ENCODE results near the gene NDUFB10.
A peak's percentile ranks its signal among the peaks of the same experiment; 100 is the strongest.

Gene NDUFB10

DNA sequence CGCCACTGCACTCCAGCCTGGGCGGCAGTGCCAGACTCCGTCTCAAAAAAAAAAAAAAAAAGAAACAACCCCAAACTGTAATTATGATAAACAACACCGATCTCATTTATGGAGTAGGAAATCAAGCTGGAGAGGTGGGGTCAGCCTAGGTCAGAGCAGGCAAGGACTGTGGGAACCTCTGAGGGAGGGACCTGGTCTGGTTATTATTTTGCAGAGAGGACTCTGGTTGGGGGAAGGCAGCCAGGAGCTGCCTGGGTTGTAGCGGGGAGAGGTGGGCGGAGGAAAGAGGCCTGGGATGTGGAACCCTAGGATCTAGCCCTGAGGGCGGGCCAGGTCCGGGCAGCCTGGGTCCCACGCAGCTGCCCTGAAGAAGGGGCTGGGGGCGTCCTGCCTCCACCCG lies 30.2 kb upstream of the NDUFB10 start:
- no peak for TF ChIP-seq TAF1 (IDR thresholded peaks at IDR 0.05; ENCODE audit: borderline replicate concordance, insufficient read depth, low read length)

DNA sequence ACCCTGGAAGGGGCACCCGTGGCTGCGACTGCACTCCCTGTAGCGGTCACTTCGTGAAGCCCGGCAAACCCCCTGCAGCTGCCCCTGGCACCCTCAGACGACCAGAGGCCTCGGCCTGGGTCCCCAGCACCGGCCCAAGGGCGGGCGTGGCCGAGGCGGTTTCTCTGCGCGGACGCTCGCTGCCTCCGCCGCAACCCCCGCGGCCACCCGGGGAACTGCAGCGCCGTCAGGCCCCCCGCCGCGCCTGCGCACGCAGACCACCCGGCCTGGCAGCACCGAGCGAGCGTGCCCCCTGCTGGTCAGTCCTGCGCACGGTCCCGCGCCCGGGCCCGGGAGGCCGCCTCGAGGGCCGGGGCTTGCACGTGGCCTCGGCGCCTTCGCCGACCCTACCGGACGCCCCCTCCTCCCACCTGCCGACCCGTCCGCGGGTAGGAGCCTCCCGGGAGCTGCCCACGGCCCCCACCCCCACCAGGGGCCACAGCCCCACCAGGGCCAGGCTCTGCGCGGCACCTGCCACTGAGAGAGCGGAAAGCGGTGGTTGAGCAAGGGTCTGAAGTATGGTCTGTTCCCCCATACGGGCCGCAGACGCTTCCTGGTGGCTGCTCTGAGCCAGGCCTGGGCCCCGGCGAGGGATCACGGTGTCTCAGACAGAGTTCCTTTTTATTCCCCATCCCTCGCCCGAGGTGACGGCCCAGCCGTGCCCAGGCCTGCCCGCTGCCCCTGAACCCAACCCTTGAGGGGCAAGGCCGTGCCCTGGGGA lies 29.6 kb upstream of the NDUFB10 start:
- TF ChIP-seq FOXP2 (optimal IDR thresholded peaks at IDR 0.05; ENCODE audit: borderline replicate concordance, extremely low read depth, extremely low read length, insufficient read depth): peak; percentile 81
- TF ChIP-seq TAF1 (IDR thresholded peaks at IDR 0.05; ENCODE audit: borderline replicate concordance, insufficient read depth, low read length): no peak

DNA sequence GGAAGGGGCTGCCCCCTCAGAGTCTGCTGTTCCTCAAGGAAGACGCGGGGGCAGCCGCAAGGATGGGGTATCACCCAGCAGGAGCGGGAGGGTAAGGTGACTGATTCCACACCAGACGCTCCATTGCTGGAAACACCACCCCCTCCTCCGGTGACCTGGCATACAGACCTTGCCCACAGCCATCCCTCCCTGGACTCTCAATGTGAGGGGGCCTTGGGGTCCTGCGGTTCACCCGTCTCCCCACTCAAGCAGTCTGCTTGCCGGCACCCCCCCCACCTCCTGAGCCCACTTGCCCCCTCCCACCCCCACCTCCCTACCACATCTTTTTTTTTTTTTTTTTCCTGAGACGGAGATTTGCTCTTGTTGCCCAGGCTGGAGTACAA lies 29.0 kb upstream of the NDUFB10 start:
- TF ChIP-seq FOXP2 (optimal IDR thresholded peaks at IDR 0.05; ENCODE audit: borderline replicate concordance, extremely low read depth, extremely low read length, insufficient read depth): no peak
- TF ChIP-seq SIN3A (IDR thresholded peaks at IDR 0.05; ENCODE audit: borderline replicate concordance, insufficient read depth, low read length): no peak
- no peak for TF ChIP-seq TAF1 (IDR thresholded peaks at IDR 0.05; ENCODE audit: borderline replicate concordance, insufficient read depth, low read length)
- TF ChIP-seq POLR2AphosphoS5 (IDR thresholded peaks at IDR 0.05; ENCODE audit: low read depth, low read length): no peak
- TF ChIP-seq, protein P1, sequence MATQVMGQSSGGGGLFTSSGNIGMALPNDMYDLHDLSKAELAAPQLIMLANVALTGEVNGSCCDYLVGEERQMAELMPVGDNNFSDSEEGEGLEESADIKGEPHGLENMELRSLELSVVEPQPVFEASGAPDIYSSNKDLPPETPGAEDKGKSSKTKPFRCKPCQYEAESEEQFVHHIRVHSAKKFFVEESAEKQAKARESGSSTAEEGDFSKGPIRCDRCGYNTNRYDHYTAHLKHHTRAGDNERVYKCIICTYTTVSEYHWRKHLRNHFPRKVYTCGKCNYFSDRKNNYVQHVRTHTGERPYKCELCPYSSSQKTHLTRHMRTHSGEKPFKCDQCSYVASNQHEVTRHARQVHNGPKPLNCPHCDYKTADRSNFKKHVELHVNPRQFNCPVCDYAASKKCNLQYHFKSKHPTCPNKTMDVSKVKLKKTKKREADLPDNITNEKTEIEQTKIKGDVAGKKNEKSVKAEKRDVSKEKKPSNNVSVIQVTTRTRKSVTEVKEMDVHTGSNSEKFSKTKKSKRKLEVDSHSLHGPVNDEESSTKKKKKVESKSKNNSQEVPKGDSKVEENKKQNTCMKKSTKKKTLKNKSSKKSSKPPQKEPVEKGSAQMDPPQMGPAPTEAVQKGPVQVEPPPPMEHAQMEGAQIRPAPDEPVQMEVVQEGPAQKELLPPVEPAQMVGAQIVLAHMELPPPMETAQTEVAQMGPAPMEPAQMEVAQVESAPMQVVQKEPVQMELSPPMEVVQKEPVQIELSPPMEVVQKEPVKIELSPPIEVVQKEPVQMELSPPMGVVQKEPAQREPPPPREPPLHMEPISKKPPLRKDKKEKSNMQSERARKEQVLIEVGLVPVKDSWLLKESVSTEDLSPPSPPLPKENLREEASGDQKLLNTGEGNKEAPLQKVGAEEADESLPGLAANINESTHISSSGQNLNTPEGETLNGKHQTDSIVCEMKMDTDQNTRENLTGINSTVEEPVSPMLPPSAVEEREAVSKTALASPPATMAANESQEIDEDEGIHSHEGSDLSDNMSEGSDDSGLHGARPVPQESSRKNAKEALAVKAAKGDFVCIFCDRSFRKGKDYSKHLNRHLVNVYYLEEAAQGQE (IDR thresholded peaks at IDR 0.05; ENCODE audit: insufficient read depth in 1 of 2, low read depth in 2 of 2, low read length in 2 of 2): no peak

DNA sequence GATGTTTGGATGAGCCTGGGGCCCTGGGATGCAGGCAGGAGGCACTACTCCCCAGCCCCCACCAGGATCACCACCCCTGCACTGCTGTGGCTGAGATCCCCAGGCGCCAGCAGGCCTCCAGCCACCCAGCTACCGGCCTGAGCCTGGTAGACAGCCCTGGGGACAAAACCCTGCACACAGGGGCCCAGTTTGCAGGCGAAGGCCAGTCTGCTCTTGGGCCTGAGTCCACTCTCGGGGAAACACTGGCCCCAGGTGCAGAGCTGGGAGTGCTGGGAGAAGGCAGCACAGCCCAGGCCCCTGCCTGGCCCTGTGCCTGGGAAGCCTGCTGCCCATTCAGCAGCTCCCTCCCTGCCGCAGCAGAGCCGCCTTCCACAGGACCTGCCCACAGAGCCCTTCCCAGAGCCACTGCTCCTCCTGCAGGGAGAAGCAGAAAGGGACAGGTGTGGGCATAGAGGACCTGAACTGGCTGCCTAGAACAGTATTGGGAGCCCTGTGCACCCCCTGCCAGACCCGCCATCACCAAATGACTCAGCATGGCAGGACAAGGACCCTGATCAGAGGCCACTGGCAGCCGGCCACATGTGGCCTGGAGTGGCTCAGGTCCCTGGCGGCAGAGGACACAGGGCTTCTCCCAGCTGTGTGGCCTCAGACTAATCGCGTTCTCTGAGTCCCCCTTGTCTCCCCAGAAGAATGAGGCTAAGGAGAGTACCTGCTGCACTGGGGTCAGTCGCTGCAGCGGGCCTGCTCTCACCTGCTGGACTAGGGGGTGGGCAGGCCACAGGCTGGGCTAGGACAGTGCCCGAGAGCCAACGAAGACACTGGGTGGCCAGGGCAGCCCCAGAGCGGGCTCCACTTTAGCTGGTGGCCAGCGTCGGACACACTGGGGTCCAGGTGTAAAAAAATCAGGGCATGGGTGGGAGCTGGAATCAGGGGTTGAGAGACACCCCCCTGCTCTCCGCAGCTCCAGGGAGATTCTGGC lies 27.0 kb upstream of the NDUFB10 start:
- TF ChIP-seq POLR2AphosphoS5 (IDR thresholded peaks at IDR 0.05; ENCODE audit: low read depth, low read length) (no peak), FOXP2 (optimal IDR thresholded peaks at IDR 0.05; ENCODE audit: borderline replicate concordance, extremely low read depth, extremely low read length, insufficient read depth) (no peak), TAF1 (IDR thresholded peaks at IDR 0.05; ENCODE audit: borderline replicate concordance, insufficient read depth, low read length) (no peak), SIN3A (IDR thresholded peaks at IDR 0.05; ENCODE audit: borderline replicate concordance, insufficient read depth, low read length) (no peak)
- TF ChIP-seq, protein P1 (IDR thresholded peaks at IDR 0.05; ENCODE audit: insufficient read depth in 1 of 2, low read depth in 2 of 2, low read length in 2 of 2): no peak

DNA sequence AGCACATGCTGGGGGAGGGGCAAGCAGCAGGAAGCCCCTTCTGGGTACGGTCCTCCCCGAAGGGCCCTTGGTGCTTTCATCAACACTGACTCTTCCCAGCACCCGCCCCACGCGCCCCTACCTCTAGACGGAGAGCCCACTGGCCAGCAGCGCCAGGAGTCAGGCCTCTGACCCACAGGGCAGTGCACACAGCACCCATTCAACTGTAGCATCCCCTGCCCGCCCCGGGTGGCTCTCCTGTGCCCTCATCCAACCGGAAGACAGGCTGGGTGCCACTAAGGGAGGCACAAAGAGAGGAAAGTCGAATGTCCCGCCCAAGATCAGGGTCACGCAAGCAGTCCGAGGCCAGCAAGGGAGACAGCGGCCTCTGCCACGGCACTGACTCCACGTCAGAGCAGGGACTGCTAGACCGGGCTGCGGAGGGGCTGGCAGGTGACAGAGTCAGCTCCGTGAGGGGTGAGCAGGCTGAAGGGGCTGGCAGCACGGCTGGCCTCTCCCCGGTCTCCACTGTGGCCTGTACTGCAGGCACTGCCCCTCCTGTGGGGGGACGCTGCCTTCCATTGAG lies 26.2 kb upstream of the NDUFB10 start:
- TF ChIP-seq FOXP2 (optimal IDR thresholded peaks at IDR 0.05; ENCODE audit: borderline replicate concordance, extremely low read depth, extremely low read length, insufficient read depth) (no peak), SIN3A (IDR thresholded peaks at IDR 0.05; ENCODE audit: borderline replicate concordance, insufficient read depth, low read length) (no peak), POLR2AphosphoS5 (IDR thresholded peaks at IDR 0.05; ENCODE audit: low read depth, low read length) (no peak), TAF1 (IDR thresholded peaks at IDR 0.05; ENCODE audit: borderline replicate concordance, insufficient read depth, low read length) (no peak)
- TF ChIP-seq, protein P1 (IDR thresholded peaks at IDR 0.05; ENCODE audit: insufficient read depth in 1 of 2, low read depth in 2 of 2, low read length in 2 of 2): no peak

Data from PFSK-1 (cell line).